AG04449 (cell line): ENCODE measurements around the gene SLIT1.

Experiments
- CTCF ChIA-PET: fragments of 350-600 bp; formaldehyde crosslinking; extraction: SDS; loops from one replicate; lab custom pipeline; 2021; ENCODE audit warnings: antibody characterized with exemption; lab: Yijun Ruan, JAX
- POLR2A ChIA-PET: fragments of 400-600, 350-600 bp; formaldehyde crosslinking; extraction: SDS; loops from one replicate; lab custom pipeline; 2020; ENCODE audit warnings: antibody characterized with exemption, inconsistent platforms; lab: Yijun Ruan, JAX
- DNase-seq: peaks from one replicate; pipeline ENCODE4 v3.0.0-alpha.2; 2010; ENCODE audit warnings: low read depth, low spot score
- H3K4me3 ChIP-seq: 2 replicates; pipeline ENCODE4 v1.5.1; 2011; ENCODE audit warnings: low read depth, mild to moderate bottlenecking, control low read depth, low read length
- TF ChIP-seq, protein P1 (sequence below): IDR thresholded peaks from one replicate; pipeline ENCODE4 v1.5.1; 2011; ENCODE audit warnings: mild to moderate bottlenecking, moderate library complexity, low read length, control low read depth, inconsistent platforms; ENCODE audit not compliant: insufficient read depth; ENCODE audit errors: missing control alignments

Gene SLIT1

DNA sequence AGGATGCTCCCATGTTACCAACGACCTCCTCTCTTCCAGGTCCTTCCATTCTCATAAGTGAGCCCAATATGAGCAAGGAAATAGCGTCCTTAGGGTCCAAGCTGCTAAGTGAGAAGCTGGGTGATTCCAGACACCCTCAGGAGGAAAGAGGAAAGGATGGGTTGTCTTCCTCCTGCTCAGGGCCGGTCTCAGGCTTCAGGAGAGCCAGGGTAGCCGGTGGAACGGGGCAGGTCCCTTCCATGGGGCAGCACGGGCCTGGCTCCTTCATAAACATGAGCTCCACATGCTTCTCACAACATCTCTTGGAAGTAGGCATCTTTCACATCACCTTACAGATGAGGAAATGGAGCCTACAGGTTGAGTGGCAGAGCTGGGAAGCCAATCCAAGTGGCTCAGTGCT, 12.7 kb downstream of the SLIT1 start:
- no peak overlapping the region for H3K4me3 ChIP-seq
- TF ChIP-seq, protein P1, sequence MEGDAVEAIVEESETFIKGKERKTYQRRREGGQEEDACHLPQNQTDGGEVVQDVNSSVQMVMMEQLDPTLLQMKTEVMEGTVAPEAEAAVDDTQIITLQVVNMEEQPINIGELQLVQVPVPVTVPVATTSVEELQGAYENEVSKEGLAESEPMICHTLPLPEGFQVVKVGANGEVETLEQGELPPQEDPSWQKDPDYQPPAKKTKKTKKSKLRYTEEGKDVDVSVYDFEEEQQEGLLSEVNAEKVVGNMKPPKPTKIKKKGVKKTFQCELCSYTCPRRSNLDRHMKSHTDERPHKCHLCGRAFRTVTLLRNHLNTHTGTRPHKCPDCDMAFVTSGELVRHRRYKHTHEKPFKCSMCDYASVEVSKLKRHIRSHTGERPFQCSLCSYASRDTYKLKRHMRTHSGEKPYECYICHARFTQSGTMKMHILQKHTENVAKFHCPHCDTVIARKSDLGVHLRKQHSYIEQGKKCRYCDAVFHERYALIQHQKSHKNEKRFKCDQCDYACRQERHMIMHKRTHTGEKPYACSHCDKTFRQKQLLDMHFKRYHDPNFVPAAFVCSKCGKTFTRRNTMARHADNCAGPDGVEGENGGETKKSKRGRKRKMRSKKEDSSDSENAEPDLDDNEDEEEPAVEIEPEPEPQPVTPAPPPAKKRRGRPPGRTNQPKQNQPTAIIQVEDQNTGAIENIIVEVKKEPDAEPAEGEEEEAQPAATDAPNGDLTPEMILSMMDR = no peak
- DNase-seq = no peak
- POLR2A ChIA-PET = interaction anchor here (0.7 kb wide), 1 partner anchor 38 kb away, joined by 3 read pairs; no protein-coding TSS in a partner anchor
- CTCF ChIA-PET = interaction anchor here (0.7 to 1.5 kb wide), 4 partner anchors 14 to 100 kb away, joined by 3 to 5 read pairs (median 4); no protein-coding TSS in a partner anchor

DNA sequence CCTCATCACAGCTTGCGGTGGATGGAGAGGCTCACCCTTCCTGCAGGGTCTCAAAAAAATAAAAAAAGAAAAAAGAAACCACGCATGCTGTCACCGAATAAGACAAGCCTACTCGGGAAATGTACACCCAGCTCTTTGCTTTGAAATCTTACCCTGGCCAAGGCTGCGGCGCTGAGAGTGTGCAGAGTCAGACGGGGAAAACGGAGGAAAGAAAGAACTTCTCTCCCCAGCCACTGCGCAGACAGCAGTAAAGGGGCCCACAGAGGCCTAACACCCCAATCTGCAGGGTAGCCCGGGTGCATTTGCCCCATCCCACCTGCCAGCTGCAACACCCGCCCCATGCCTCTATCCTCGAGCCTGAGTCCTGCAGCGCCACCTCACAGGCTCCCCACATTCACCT, 14.8 kb downstream of the SLIT1 start:
- H3K4me3 ChIP-seq = no peak overlapping the region
- TF ChIP-seq, protein P1 = no peak
- CTCF ChIA-PET = interaction anchor here (1.3 kb wide), 1 partner anchor 40 kb away, joined by 3 read pairs; no protein-coding TSS in a partner anchor
- POLR2A ChIA-PET = no interaction called here
- DNase-seq = no peak

DNA sequence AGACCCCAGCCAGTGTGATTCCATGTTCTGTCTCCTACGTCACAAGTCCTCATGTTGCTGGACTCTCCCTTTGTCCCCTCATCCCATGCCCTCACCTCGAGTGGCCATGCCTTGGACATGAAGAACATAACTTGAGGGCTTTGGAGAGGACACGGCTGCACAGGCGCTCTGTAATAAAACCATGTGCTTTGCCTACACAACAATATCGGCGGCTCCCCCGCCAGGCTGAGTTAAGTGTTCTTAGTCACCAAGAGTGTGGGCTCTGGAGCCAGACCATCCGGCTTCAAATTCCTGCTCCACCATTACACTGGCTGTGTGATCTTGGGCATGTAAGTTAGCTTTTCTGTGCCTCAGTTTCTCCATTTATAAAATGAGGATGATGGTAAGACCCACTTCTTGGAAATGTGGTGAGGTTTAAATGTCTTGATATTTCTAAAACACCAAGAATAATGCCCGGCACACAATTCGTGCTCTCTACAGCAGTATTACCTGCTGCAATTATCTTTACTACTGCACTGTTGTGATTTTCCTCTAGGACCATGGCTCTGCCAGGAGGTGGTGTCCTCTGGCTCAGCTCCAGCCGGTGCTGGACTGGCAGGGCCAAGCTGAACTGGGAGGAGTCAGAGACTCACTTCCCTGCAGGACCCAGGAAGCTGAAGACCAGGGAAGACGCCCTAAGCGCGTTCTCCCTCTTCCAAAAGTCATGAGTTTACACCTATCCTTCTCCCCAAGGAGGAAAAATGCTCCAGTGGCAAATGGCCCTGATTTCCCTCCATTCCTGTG, 15.7 kb downstream of the SLIT1 start:
- TF ChIP-seq, protein P1 = no peak
- POLR2A ChIA-PET = no interaction called here
- H3K4me3 ChIP-seq = no peak overlapping the region
- DNase-seq = no peak
- CTCF ChIA-PET = interaction anchor here (1.3 kb wide), 1 partner anchor 41 kb away, joined by 3 read pairs; no protein-coding TSS in a partner anchor

DNA sequence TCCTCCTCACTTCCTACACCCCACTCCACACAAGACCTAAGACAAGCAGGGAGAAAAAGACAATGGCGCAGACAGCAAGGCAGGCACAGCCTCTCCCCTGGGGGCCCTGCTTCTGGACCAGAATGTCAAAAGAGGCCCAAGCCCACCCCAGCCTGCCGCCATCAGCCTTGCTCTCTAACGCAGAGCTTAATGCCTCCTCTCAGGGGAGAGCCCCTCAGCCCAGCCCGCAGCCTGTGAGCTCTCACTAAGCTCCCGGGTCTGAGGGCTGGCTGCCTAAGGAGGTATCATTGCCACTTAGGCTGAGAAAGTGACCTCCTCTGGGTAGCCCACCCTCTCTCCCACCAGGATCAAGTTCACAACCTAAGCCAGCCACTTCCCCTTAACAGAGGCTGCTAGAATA, 16.7 kb downstream of the SLIT1 start:
- CTCF ChIA-PET = no interaction called here
- no peak overlapping the region for H3K4me3 ChIP-seq
- no peak for DNase-seq
- TF ChIP-seq, protein P1 = no peak
- POLR2A ChIA-PET = no interaction called here

DNA sequence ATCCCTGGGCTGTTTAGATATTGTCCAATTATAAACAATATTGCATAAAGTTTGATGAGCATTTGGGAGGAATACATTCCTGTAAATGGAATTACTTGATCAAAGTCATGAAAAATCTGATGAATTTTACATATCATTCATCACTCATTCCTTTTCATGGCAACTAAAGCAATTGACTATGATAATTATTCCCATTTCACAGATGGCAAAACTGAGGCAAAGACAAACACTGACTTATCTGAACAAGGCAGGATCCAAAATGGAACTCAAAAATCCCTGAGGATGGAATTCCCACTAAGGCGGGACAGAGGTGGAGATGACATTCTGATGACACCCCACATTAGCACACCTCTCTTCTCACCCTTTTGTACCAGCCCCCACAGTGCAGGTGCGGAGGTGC, 17.1 kb downstream of the SLIT1 start:
- TF ChIP-seq, protein P1 = no peak
- DNase-seq = no peak
- ChIA-PET CTCF (no interaction called here), POLR2A (no interaction called here)
- H3K4me3 ChIP-seq = no peak overlapping the region

DNA sequence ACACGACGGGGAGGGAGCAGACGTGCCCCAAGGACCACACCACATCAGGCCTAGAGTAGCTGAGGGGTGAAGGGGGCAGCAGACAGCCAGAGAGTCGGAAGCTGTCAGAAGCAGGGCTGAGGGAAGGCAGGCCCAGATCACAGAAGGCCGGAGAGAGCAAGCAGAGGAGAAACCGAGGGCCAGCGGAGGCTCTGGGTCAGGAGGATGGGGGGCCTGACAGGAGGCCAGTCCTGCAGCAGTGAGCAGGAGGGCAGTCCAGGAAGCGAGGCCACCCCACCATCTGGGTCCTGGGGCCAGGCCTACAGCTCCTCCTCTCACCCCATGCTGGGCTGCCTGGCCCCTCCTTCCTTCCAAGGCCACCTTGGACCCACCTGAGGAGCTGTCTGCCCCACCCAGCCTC, 20.3 kb downstream of the SLIT1 start:
- ChIA-PET CTCF (interaction anchor here (1.7 kb wide), 1 partner anchor 45 kb away, joined by 5 read pairs; no protein-coding TSS in a partner anchor), POLR2A (no interaction called here)
- TF ChIP-seq, protein P1 = no peak
- no peak overlapping the region for H3K4me3 ChIP-seq
- DNase-seq = no peak
